Type B pancreatic cell (in vitro differentiated cells): ENCODE data around the gene FBXO31. TPM values are rescaled to one million over a fixed set of nuclear protein-coding genes. Genes with fewer than 3 reads are reported as not detected.

ENCODE experiments used
- DNase-seq: peaks from one replicate; pipeline ENCODE4 v3.0.0; 2021; ENCODE audit warnings: mixed read lengths; ENCODE audit not compliant: unreplicated experiment; ENCODE audit errors: extremely low spot score
- H3K27ac Mint-ChIP-seq: 2 replicates; pipeline ENCODE4 v1.8.0; 2021; ENCODE audit warnings: mild to moderate bottlenecking, mixed read lengths
- H3K27me3 Mint-ChIP-seq: 2 replicates; pipeline ENCODE4 v1.8.0; 2021; ENCODE audit warnings: mixed read lengths
- H3K36me3 Mint-ChIP-seq: 2 replicates; pipeline ENCODE4 v1.8.0; 2021; ENCODE audit warnings: mixed read lengths
- H3K4me1 Mint-ChIP-seq: one replicate; pipeline ENCODE4 v1.8.0; 2021; ENCODE audit warnings: mixed read lengths; ENCODE audit not compliant: unreplicated experiment
- H3K4me3 Mint-ChIP-seq: 2 replicates; pipeline ENCODE4 v1.8.0; 2021; ENCODE audit warnings: mild to moderate bottlenecking, mixed read lengths
- H3K9me3 Mint-ChIP-seq: 2 replicates; pipeline ENCODE4 v1.8.0; 2021; ENCODE audit warnings: mixed read lengths
- CTCF ChIP-seq: fragments of 200-600 bp; sonication (generic); conservative IDR thresholded peaks from 2 replicates; pipeline ENCODE4 v1.5.0; 2021; ENCODE audit warnings: antibody characterized with exemption, mild to moderate bottlenecking
- total RNA-seq: library from RNA; stranded (reverse); gene quantifications from 2 replicates; pipeline ENCODE4 v1.2.1, GENCODE V29; 2021; ENCODE audit warnings: low replicate concordance

FBXO31 gene
- total RNA-seq, 1 donor from 2014 or later: 35.1 TPM

DNA sequence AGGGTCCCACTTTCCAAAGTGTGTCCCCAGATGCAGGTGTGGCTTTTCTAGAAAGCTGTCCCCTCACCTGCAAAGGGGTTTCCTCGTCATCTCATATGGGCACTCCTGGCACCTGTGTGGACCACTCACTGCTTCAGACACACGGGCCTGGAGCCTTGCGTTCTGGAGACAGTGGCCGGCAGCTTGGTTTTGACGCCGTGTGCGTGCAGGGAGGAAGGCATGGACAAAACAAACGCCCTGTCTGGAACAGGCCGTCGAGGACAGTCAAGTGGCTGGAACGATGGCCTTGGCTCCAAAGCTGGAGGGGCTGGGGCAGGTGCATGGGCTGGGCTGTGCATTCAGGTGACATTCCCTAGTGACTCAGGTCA is 53.3 kb downstream of the FBXO31 start:
- H3K9me3 Mint-ChIP-seq: no peaks in the 10 kb centered on the region
- no peaks in the 10 kb centered on the region for H3K36me3 Mint-ChIP-seq
- DNase-seq: no peak
- H3K27me3 Mint-ChIP-seq: no peaks in the 10 kb centered on the region
- TF ChIP-seq CTCF: no peak
- no peak overlapping the region for H3K4me3 Mint-ChIP-seq
- no peak overlapping the region for H3K27ac Mint-ChIP-seq
- no peaks in the 10 kb centered on the region for H3K4me1 Mint-ChIP-seq

GRCh38 chr16:87329436-87330256 is 53.9 kb downstream of the FBXO31 start:
- H3K36me3 Mint-ChIP-seq: no peaks in the 10 kb centered on the region
- H3K27ac Mint-ChIP-seq: no peak overlapping the region
- DNase-seq: no peak
- no peaks in the 10 kb centered on the region for H3K4me1 Mint-ChIP-seq
- no peaks in the 10 kb centered on the region for H3K9me3 Mint-ChIP-seq
- no peak overlapping the region for H3K4me3 Mint-ChIP-seq
- no peak for TF ChIP-seq CTCF
- H3K27me3 Mint-ChIP-seq: no peaks in the 10 kb centered on the region

DNA sequence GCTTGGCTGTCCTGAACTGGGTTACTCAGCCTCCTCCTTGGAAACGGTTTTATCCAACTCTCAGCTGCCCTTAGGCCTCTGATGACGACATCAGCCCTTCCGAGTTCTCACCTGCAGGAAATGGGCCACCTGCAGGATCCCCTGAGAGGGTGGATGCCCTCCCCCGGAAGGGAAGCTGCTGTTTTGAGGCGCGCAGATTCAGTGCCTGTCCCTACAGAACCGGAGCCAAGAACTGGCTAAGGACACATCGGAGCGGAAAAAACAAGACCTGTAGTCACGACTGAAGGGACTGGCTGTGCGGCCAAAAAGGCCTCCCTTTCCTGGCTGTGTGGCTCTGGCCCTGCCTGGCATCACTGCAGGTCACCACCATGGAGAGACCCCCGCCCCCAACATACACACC is 54.7 kb downstream of the FBXO31 start:
- Mint-ChIP-seq H3K36me3 (no peaks in the 10 kb centered on the region), H3K9me3 (no peaks in the 10 kb centered on the region), H3K27ac (no peak overlapping the region), H3K4me3 (no peak overlapping the region), H3K27me3 (no peaks in the 10 kb centered on the region), H3K4me1 (no peaks in the 10 kb centered on the region)
- no peak for TF ChIP-seq CTCF
- no peak for DNase-seq

DNA sequence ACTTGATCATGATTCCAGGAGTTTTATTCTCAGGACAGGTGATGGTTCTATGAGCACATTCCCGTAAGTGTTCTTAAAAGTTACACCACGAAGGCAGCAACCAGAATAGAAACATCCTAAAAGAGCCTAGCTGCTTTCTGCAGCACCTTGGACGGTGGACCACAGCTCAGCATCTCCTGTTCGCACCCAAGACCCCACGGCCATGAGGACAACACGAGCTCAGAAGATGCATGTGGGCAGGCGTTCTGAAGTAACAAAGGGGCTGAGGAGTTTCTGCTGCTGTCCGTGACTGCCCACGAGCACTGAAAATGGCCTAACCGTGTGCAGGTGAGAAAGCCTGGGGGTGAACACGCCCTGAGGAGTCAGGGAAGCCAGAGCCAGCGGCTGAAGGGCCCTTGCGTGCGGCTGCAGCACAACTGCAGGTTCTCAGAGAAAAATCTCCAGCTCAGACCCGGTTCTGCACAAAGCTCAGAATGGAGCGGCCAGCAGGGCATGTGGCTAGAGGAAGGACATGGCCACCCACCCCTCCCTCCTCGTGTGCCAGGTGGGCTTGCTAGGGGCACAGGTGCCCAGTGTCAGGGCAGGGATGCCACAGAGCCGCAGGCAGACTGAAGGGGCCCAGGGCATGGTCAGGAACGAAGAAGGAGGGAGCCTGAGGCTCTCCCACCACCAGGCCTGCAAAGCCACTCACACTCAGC is 55.6 kb downstream of the FBXO31 start:
- no peak for TF ChIP-seq CTCF
- no peaks in the 10 kb centered on the region for H3K36me3 Mint-ChIP-seq
- DNase-seq: no peak

GRCh38 chr16:87326151-87326571 is 57.4 kb downstream of the FBXO31 start:
- no peak for TF ChIP-seq CTCF
- H3K4me3 Mint-ChIP-seq: no peak overlapping the region
- H3K27me3 Mint-ChIP-seq: no peaks in the 10 kb centered on the region
- no peaks in the 10 kb centered on the region for H3K9me3 Mint-ChIP-seq
- no peaks in the 10 kb centered on the region for H3K4me1 Mint-ChIP-seq
- no peak for DNase-seq
- H3K27ac Mint-ChIP-seq: no peak overlapping the region
- no peaks in the 10 kb centered on the region for H3K36me3 Mint-ChIP-seq

More for the DNA sequence above, 55.6 kb downstream of the FBXO31 start:
- no peaks in the 10 kb centered on the region for H3K27me3 Mint-ChIP-seq
- H3K4me1 Mint-ChIP-seq: no peaks in the 10 kb centered on the region
- H3K27ac Mint-ChIP-seq: no peak overlapping the region
- no peak overlapping the region for H3K4me3 Mint-ChIP-seq
- no peaks in the 10 kb centered on the region for H3K9me3 Mint-ChIP-seq
